ENCODE measurements around the gene SLC22A1. TPM values are rescaled to one million over a fixed set of nuclear protein-coding genes. Genes with fewer than 3 reads are reported as not detected.
"Not testable (repeated sequence)": the region's sequence is repeated elsewhere in the genome, so short reads cannot be mapped to it uniquely, and the experiment has no call there.

The SLC22A1 gene
- total and polyA plus RNA-seq, 7 donors: 0.17 to 3.3 (median 0.89) TPM

GRCh38 chr6:160131636-160132296, 10.2 kb downstream of the SLC22A1 start:
- Histone ChIP-seq H3K27ac (no peak overlapping the region), H3K36me3 (ENCODE audit: insufficient read depth in 1 of 2, low read depth in 1 of 2) (peaks cover 0 to 2% of the 10 kb centered on the region in 2 donors), H3K4me3 (no peak overlapping the region), H3K27me3 (ENCODE audit: insufficient read depth in 3 of 3, low read length in 2 of 3) (no peaks in the 10 kb centered on the region), H3K9me3 (no peaks in the 10 kb centered on the region), H3K4me1 (no peaks in the 10 kb centered on the region)
- DNase-seq: no peak
- intact Hi-C loops (cut with DNase I): no loop called here
- peak in 2 of 4 donors; percentile 15 to 19 for ATAC-seq
- TF ChIP-seq, protein P1, sequence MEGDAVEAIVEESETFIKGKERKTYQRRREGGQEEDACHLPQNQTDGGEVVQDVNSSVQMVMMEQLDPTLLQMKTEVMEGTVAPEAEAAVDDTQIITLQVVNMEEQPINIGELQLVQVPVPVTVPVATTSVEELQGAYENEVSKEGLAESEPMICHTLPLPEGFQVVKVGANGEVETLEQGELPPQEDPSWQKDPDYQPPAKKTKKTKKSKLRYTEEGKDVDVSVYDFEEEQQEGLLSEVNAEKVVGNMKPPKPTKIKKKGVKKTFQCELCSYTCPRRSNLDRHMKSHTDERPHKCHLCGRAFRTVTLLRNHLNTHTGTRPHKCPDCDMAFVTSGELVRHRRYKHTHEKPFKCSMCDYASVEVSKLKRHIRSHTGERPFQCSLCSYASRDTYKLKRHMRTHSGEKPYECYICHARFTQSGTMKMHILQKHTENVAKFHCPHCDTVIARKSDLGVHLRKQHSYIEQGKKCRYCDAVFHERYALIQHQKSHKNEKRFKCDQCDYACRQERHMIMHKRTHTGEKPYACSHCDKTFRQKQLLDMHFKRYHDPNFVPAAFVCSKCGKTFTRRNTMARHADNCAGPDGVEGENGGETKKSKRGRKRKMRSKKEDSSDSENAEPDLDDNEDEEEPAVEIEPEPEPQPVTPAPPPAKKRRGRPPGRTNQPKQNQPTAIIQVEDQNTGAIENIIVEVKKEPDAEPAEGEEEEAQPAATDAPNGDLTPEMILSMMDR (IDR thresholded peaks at IDR 0.05): no peak
- whole genome bisulfite sequencing, 3 donors: 84 to 91% (median 88%) methylated on average over 17 to 19 of the region's 19 CpGs

DNA sequence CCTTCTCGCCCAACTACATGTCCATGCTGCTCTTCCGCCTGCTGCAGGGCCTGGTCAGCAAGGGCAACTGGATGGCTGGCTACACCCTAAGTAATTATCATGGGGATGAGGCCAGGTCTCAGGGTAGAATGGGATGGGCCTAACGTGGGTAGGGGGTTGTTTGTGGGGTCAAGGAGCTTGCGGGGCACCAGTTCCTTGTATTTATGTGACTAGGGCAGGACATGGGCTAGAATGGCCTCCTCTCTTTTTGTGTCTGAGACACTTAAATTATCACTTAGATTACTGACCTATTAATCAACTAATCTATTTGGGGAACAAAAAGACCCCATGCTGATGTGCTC, 10.7 kb downstream of the SLC22A1 start:
- 79 to 88% (median 87%) methylated on average over 4 of the region's 4 CpGs for whole genome bisulfite sequencing, 3 donors
- ATAC-seq (peak in 2 of 4 donors; percentile 5 to 11), DNase-seq (no peak)
- TF ChIP-seq, protein P1 (IDR thresholded peaks at IDR 0.05): no peak
- no peaks in the 10 kb centered on the region for H3K9me3 ChIP-seq
- H3K4me1 ChIP-seq: no peaks in the 10 kb centered on the region
- intact Hi-C loops (cut with DNase I): no loop called here
- H3K27ac ChIP-seq: no peak overlapping the region
- H3K4me3 ChIP-seq: no peak overlapping the region
- peaks cover 0 to 3% of the 10 kb centered on the region in 2 donors for H3K36me3 ChIP-seq (ENCODE audit: insufficient read depth in 1 of 2, low read depth in 1 of 2)
- H3K27me3 ChIP-seq (ENCODE audit: insufficient read depth in 3 of 3, low read length in 2 of 3): no peaks in the 10 kb centered on the region

GRCh38 chr6:160132776-160133338, 11.2 kb downstream of the SLC22A1 start:
- peaks cover 0 to 3% of the 10 kb centered on the region in 2 donors for H3K36me3 ChIP-seq (ENCODE audit: insufficient read depth in 1 of 2, low read depth in 1 of 2)
- TF ChIP-seq, protein P1 (IDR thresholded peaks at IDR 0.05): no peak
- no peaks in the 10 kb centered on the region for H3K9me3 ChIP-seq
- H3K4me3 ChIP-seq: no peak overlapping the region
- no peaks in the 10 kb centered on the region for H3K27me3 ChIP-seq (ENCODE audit: insufficient read depth in 3 of 3, low read length in 2 of 3)
- no peak for ATAC-seq
- WGBS, 3 donors: 81 to 86% (median 85%) methylated on average over 12 of the region's 12 CpGs
- H3K4me1 ChIP-seq: no peaks in the 10 kb centered on the region
- no peak for DNase-seq
- H3K27ac ChIP-seq: no peak overlapping the region
- intact Hi-C loops (cut with DNase I): no loop called here

GRCh38 chr6:160133441-160134336, 12.1 kb downstream of the SLC22A1 start:
- Histone ChIP-seq H3K4me1 (no peaks in the 10 kb centered on the region), H3K9me3 (no peaks in the 10 kb centered on the region), H3K36me3 (ENCODE audit: insufficient read depth in 1 of 2, low read depth in 1 of 2) (peaks cover 0 to 3% of the 10 kb centered on the region in 2 donors), H3K27me3 (ENCODE audit: insufficient read depth in 3 of 3, low read length in 2 of 3) (no peaks in the 10 kb centered on the region), H3K4me3 (no peak overlapping the region), H3K27ac (no peak overlapping the region)
- intact Hi-C loops (cut with DNase I): no loop called here
- WGBS, 3 donors: 92 to 94% (median 93%) methylated on average over 46 to 47 of the region's 47 CpGs
- ATAC-seq (no peak), DNase-seq (no peak)
- TF ChIP-seq, protein P1 (IDR thresholded peaks at IDR 0.05): no peak

GRCh38 chr6:160134337-160134751, 12.7 kb downstream of the SLC22A1 start:
- H3K4me3 ChIP-seq; H3K36me3 ChIP-seq (ENCODE audit: insufficient read depth in 1 of 2, low read depth in 1 of 2); intact Hi-C loops (cut with DNase I); DNase-seq; H3K27me3 ChIP-seq (ENCODE audit: insufficient read depth in 3 of 3, low read length in 2 of 3); H3K4me1 ChIP-seq; H3K9me3 ChIP-seq; H3K27ac ChIP-seq; ATAC-seq: not testable (repeated sequence)
- 91 to 95% (median 93%) methylated on average over 20 of the region's 20 CpGs for WGBS, 3 donors

Data from psoas muscle (tissue), 8 donors.